COLO829 (cell line): ENCODE data around the gene RILP.

Source experiments
- DNase-seq: peaks from one replicate; pipeline ENCODE4 v3.0.0; 2012; ENCODE audit warnings: low spot score

The RILP gene

GRCh38 chr17:1629504-1630310, 20.0 kb downstream of the RILP start:
- DNase-seq: no peak

- peak; percentile 89 for DNase-seq
Observed at GRCh38 chr17:1628856-1629503, 20.7 kb downstream of the RILP start.

- DNase-seq: peak; percentile 77
Observed at GRCh38 chr17:1627982-1628855, 21.4 kb downstream of the RILP start, which contains the start of gene SLC43A2. Gene SLC43A2, minus strand, starts transcription at chr17:1628834. Its CDS starts 960 bp downstream, at chr17:1627874.

GRCh38 chr17:1627182-1627981, 22.3 kb downstream of the RILP start:
- no peak for DNase-seq

- DNase-seq: no peak
Observed at GRCh38 chr17:1626333-1626732, 23.3 kb downstream of the RILP start.

GRCh38 chr17:1625581-1625980, 24.1 kb downstream of the RILP start:
- no peak for DNase-seq

GRCh38 chr17:1625053-1625452, 24.6 kb downstream of the RILP start:
- DNase-seq: no peak

GRCh38 chr17:1624650-1625049, 25.0 kb downstream of the RILP start:
- no peak for DNase-seq

- DNase-seq: no peak
Observed at GRCh38 chr17:1623057-1623630, 26.5 kb downstream of the RILP start.

- no peak for DNase-seq
Observed at GRCh38 chr17:1621273-1621954, 28.3 kb downstream of the RILP start.

GRCh38 chr17:1620486-1620885, 29.2 kb downstream of the RILP start:
- no peak for DNase-seq

GRCh38 chr17:1617620-1618174, 32.0 kb downstream of the RILP start:
- DNase-seq: peak; percentile 62

- DNase-seq: no peak
Observed at GRCh38 chr17:1616101-1616500, 33.6 kb downstream of the RILP start.

GRCh38 chr17:1612400-1612799, 37.3 kb downstream of the RILP start:
- DNase-seq: no peak

- no peak for DNase-seq
Observed at GRCh38 chr17:1611715-1612114, 38.0 kb downstream of the RILP start.

- peak; percentile 80 for DNase-seq
Observed at GRCh38 chr17:1608676-1609075, 41.0 kb downstream of the RILP start.

- no peak for DNase-seq
Observed at GRCh38 chr17:1607971-1608320, 41.7 kb downstream of the RILP start.

- no peak for DNase-seq
Observed at GRCh38 chr17:1606352-1606985, 43.2 kb downstream of the RILP start.

- DNase-seq: no peak
Observed at GRCh38 chr17:1605681-1606351, 43.9 kb downstream of the RILP start.
